KOPT-K1 (cell line): ENCODE data around the gene SESTD1.
"Not testable (repeated sequence)": the region's sequence is repeated elsewhere in the genome, so short reads cannot be mapped to it uniquely, and the experiment has no call there.

Source experiments
- H3K27ac ChIP-seq: fragments of 200-600 bp; sonication (generic); 2 replicates; pipeline ENCODE4 v1.5.1; 2016; ENCODE audit warnings: antibody characterized with exemption, mild to moderate bottlenecking, low read depth, low read length; ENCODE audit not compliant: poor library complexity, severe bottlenecking
- H3K36me3 ChIP-seq: fragments of 200-600 bp; sonication (generic); 2 replicates; pipeline ENCODE4 v1.5.1; 2017; ENCODE audit warnings: antibody characterized with exemption, mild to moderate bottlenecking, low read length, moderate library complexity; ENCODE audit not compliant: insufficient read depth
- H3K9me3 ChIP-seq: fragments of 200-600 bp; sonication (generic); 2 replicates; pipeline ENCODE4 v1.5.1; 2017; ENCODE audit warnings: antibody characterized with exemption, low read length, mild to moderate bottlenecking; ENCODE audit not compliant: insufficient read depth, poor library complexity, severe bottlenecking

Gene SESTD1

DNA sequence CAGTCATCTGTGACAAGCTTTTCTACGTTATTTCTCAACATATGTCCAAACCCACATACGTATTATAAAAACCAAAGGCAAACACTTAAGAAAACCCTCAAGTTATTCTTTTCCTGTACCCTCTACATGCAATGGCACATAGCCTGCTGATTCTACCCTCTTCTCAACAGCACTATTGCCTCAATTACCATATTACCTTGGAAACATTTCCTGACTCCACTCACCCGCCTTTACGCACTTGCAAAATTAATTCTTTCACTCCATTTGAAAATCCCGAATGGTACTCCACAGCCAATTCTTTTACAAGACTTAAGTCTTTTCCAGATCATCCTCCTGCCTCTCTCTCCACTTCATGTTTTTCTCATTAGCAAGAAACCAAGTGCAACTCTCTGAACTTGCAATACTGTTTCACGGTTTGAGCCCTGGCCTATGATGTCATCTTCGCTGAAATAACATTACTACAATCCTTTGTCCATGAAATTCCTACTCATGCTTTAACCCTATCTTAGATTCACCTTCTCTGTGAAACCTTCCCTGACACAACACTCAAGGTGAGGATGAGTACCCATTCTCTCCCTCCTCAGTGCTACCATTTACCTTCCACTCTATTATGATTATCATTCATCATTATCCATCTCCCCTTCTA is 29.0 kb downstream of the SESTD1 start:
- Histone ChIP-seq H3K9me3 (no peaks in the 10 kb centered on the region), H3K36me3 (no peaks in the 10 kb centered on the region), H3K27ac (no peak overlapping the region)

DNA sequence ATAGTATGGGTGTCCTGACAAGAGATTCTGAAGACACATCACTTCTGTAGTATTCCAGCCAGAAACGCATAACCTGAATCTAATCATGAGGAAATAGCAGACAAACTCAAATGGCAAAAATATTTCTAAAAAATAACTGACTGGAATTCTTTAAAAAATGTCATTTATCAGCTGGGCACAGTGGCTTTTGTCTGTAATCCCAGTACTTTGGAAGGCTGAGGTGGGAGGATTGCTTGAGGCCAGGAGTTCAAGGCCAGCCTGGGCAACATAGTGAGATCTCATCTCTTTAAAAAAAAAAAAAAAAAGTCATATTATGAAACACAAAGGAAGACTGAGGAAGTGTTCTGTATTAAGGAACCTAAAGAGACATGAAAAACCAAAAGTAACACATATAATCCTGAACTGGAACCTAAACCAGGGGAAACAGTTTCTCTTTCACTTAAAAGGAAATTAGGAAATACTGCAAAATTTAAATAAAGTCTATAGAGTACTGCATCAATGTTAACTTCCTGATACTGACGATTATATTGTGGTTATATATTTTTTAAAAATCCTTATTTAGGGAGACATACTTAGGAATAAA is 29.9 kb downstream of the SESTD1 start:
- no peaks in the 10 kb centered on the region for H3K36me3 ChIP-seq
- no peak overlapping the region for H3K27ac ChIP-seq
- H3K9me3 ChIP-seq: no peaks in the 10 kb centered on the region

DNA sequence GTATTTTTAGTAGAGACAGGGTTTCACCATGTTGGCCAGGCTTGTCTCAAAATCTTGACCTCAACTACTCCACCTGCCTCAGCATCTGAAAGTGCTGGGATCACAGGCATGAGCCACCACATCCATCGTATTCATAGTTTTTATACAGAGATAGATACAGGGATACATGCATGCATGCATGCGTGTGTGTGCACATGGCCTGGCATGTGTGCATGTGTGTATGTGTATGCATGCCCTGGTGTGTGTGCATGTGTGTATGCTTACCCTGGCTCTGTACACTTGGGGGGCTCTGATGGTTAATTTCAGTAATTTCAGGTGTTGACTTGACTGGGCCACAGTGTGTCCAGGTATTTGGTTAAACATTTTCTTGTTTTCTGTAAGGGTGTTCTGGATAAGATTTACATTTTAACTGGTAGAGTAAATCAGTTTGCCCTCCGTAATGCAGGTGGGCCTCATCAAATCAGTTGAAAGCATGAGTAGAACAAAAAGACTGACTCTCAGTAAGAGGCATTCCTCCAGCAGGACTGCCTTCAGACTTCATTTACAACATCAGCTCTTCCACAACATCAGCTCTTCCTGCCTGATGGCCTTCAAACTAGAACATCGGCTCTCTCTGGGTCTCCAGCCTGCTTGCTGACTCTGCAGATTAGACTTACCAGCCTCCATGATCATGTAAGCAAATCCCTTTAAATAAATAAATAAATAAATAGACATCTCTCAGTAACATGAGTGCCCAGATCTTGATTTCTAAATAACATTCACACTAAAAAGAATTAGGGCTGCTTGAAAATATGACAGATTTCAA is 30.8 kb downstream of the SESTD1 start:
- Histone ChIP-seq H3K9me3 (no peaks in the 10 kb centered on the region), H3K27ac (no peak overlapping the region), H3K36me3 (no peaks in the 10 kb centered on the region)

DNA sequence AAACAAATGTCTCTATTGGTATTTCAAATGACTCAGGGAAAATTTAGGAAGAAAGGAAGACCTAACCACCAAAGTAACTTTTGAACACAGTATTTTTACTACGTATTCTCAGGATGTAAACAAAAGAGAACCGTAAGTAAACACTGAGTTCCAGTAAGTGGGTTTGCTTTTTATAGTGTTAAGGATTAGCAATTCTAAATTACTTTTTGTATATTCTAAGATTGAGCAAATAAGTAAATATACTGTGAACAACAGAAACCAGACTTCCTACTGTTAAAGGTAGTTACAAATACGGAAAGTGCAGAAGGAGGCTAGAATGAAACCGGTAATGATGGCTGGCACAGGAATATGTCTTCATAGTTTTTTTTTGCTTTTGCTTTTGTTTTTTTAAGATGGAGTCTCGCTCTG is 31.5 kb downstream of the SESTD1 start:
- H3K27ac ChIP-seq: no peak overlapping the region
- no peaks in the 10 kb centered on the region for H3K36me3 ChIP-seq
- H3K9me3 ChIP-seq: no peaks in the 10 kb centered on the region

DNA sequence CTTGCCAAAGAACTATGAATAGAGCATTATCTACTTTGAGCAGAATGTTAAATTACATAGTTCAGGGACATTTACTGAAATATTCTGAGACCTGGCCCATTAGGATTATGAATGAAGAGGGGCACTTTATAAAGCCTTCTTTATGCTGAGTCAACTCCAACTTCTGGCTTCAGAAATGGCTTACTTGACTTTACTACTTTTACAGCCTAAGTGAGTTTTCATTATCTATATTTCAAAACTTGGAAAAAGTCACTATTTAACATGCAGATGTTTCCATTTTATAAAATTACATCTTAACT is 37.7 kb downstream of the SESTD1 start:
- no peaks in the 10 kb centered on the region for H3K36me3 ChIP-seq
- no peak overlapping the region for H3K27ac ChIP-seq
- no peaks in the 10 kb centered on the region for H3K9me3 ChIP-seq

DNA sequence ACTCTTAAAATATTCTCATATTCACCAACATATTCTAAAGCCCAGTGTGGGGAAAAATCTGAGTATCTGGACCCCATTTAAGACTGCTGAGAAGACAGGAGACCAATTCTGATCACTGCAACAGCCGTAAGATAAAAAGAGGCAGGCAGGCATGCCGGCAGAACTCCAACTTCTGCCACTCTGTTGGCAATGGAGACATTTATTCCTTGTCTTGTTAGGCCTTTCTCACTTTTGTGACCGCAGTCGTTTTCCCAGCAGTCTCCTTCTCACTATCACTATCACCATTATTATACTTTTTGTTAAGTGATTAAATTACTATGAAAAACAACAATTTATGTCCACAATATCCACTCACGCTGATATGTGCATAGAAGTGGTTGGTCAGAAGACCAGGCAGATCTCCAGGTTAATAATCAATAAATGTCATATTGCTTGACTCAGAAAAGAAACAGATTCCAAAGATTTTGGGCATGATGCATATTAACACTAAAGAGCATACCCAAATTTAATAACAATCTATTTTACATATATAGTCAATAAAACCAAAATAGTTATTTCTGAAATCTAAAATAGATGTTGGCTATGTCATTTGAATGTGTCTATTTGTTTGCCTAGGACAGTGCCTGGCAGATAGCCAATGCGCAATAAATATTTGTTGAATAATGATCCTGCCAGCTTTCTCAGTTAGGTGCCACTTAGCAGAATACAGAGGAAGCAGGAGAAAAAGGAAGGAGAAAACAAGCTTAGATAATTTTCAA is 38.2 kb downstream of the SESTD1 start:
- H3K27ac ChIP-seq: no peak overlapping the region
- no peaks in the 10 kb centered on the region for H3K9me3 ChIP-seq
- H3K36me3 ChIP-seq: no peaks in the 10 kb centered on the region

DNA sequence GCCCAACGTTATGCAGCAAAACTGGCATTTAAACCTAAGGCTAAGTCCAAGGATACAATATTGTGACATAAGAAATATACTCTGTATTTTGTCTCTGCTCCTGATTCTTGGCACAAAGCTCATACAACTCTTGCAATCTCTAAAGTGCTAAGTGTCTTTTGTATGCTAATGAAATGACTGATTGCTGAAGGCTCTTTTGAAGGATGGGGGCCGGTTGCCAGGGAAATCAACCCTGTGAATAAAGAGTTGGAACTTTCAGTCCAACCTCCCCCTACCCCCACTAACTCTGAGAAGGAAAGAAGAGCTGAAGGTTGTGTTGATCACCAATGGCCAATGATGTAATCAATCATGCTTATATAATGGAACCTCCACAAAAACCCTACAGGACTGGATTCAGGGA is 40.3 kb downstream of the SESTD1 start:
- H3K9me3 ChIP-seq: no peaks in the 10 kb centered on the region
- H3K36me3 ChIP-seq: no peaks in the 10 kb centered on the region
- no peak overlapping the region for H3K27ac ChIP-seq

DNA sequence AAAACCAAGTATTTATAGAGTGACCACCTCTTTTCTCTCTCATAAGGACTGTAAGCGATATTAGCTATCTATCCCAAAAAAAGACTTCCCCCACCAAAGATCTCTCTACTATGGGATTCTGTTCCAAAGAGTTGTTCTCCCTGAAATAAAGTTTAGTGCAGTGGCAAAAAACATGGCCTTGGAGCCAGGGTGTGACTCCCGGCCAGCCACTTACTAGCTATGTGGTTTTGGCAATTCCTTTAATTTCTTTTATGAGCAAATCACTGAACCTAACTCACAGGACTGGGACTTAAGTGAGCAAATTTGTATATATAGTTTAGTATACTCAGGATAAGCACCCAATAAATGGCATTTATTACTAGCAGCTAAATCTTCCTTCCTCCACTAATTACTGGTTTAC is 42.6 kb downstream of the SESTD1 start:
- H3K9me3 ChIP-seq: no peaks in the 10 kb centered on the region
- no peak overlapping the region for H3K27ac ChIP-seq
- H3K36me3 ChIP-seq: no peaks in the 10 kb centered on the region

DNA sequence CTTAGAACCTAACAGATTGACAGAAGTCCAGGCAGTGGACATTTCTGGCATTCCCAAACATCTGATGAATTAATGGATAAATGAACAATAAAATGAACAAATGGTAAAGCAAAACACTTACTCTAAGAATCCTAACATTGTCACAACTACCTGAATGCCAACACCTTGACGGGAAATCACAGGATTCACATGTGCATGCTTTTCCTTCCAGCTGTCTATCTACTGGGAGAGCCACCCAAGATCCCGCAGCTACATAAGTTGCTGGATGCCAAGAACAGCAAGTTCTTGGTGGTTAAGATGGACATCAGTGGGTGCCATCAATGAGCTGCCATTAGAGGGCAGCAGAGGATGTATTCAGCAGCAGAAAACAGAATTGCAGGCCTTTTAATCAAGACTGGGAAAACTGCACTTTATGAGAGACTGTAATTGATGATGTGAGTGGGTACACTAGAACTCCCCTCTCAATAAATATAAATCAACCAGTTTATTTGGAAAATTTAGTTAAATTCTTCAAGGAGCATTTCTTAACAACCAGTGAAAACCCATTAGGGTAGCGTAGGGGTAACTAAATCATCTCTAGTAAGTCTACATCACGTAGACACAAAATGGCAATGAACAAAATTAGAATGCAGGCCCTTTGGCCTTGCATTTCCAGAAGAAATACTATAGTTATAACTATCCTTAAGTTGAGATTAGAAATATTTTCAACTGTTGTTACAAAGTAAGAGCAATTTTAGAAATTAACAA is 45.6 kb downstream of the SESTD1 start:
- no peaks in the 10 kb centered on the region for H3K36me3 ChIP-seq
- no peaks in the 10 kb centered on the region for H3K9me3 ChIP-seq
- H3K27ac ChIP-seq: no peak overlapping the region

DNA sequence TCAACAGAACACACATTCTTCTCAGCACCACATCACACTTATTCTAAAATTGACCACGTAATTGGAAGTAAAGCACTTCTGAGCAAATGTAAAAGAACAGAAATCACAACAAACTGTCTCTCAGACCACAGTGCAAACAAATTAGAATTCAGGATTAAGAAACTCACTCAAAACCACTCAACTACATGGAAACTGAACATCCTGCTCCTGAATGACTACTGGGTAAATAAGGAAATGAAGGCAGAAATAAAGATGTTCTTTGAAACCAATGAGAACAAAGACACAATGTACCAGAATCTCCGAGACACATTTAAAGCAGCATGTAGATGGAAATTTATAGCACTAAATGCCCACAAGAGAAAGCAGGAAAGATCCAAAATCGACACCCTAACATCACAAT is 50.0 kb downstream of the SESTD1 start:
- H3K36me3 ChIP-seq, H3K9me3 ChIP-seq, H3K27ac ChIP-seq: not testable (repeated sequence)

DNA sequence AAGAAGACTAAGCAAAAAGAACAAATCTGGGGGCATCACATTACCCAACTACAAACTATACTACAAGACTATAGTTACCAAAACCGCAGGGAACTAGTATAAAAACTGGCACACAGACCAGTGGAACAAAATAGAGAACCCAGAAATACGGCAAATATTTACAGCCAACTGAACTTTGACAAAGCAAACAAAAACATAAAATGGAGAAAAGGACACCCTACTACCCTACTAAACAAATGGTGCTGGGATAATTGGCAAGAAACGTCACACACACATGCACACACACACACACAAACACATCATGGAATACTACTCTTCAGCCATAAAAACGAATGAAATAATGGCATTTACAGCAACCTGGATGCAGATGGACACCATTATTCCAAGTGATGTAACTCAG is 53.3 kb downstream of the SESTD1 start:
- no peaks in the 10 kb centered on the region for H3K36me3 ChIP-seq
- H3K9me3 ChIP-seq: no peaks in the 10 kb centered on the region
- H3K27ac ChIP-seq: no peak overlapping the region

DNA sequence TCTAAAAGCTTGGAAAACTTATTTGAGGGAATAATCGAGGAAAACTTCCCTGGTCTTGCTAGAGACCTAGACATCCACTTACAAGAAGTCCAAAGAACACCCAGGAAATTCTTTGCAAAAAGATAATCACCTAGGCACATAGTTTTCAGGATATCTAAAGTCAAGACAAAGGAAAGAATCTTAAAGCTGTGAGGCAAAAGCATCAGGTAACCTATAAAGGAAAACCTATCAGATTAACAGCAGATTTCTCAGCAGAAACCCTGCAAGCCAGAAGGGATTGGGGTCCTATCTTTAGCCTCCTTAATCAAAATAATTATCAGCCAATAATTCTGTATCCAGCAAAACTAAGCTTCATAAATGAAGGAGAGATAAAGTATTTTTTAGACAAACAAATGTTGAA is 56.4 kb downstream of the SESTD1 start:
- not testable (repeated sequence) for H3K9me3 ChIP-seq, H3K27ac ChIP-seq, H3K36me3 ChIP-seq

DNA sequence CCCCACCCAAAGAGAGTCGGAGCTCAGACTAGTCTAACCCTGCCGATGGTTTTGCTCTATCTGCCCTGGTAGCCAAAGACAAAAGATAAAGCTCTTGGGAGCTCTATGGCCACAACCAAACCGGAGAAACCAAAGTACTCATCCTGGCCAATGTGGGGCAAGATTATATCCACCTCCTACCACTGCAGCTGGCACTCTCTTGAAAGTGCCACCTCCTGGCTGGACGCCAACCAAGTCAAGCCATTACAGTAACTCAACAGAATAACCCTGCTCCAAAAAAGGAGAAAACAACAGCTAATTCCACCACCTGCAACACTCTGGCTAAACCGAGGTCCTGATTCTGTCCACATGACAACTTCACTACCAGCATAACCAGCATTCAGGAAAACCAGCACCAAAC is 57.6 kb downstream of the SESTD1 start:
- Histone ChIP-seq H3K36me3 (no peaks in the 10 kb centered on the region), H3K9me3 (peaks cover 11% of the 10 kb centered on the region), H3K27ac (no peak overlapping the region)

DNA sequence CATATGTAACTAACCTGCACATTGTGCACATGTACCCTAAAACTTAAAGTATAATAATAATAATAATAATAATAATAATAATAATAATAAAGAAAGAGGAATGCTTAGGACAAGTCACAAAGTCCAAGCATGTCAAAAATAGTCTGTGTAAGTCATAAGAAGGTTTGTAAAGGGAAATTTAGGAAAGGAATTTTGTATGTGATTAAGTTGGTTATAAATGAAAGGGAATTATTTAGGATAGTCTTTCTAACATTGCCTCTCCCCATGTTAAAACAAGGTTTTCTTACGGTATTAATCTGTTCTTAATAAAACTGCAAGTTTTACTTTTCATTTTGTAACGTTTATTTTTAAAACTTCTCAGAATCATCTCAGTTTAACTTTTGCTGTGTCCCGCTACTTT is 62.8 kb downstream of the SESTD1 start:
- Histone ChIP-seq H3K27ac (no peak overlapping the region), H3K36me3 (no peaks in the 10 kb centered on the region), H3K9me3 (peaks cover 14% of the 10 kb centered on the region)
